ENCODE measurements around the gene ZSWIM9.
"Not testable (repeated sequence)": the region's sequence is repeated elsewhere in the genome, so short reads cannot be mapped to it uniquely, and the experiment has no call there.

The ZSWIM9 gene

DNA sequence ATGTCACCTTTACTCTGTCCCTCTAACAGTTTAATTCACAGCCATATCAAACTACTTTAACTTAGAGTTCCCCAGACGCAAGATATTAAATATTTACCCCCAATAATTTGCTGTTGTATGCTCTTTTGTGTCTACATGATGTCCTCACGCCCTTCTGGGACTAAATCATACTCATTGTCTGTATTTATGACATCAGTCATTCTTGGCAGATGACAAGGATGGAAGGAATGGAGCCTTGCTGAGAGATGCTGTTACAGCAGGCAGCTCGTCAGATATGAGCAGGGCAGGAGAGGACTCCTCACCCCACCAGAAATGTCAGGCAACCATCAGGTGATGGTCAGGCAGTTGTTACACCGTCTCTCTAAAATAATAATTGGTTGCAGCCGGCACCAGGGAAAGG lies 43.5 kb downstream of the ZSWIM9 start:
- DNase-seq (ENCODE audit: low read depth, low spot score) = no peak

DNA sequence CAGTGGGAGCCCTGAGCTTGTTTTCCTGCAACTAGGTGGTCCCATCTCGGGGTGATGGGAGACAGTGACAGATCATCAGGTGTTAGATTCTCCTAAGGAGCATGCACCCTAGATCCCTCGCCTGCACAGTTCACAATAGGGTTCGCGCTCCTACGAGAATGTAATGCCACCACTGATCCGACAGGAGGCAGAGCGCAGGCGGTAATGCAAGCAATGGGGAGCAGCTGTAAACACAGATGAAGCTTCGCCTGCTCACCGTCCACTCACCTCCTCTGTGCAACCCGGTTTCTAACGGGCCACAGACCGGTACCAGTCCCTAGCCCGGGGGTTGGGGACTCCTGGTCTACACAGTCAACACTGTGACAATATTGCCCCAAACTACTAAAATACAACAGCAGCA lies 46.5 kb downstream of the ZSWIM9 start:
- no peak for DNase-seq (ENCODE audit: low read depth, low spot score)

DNA sequence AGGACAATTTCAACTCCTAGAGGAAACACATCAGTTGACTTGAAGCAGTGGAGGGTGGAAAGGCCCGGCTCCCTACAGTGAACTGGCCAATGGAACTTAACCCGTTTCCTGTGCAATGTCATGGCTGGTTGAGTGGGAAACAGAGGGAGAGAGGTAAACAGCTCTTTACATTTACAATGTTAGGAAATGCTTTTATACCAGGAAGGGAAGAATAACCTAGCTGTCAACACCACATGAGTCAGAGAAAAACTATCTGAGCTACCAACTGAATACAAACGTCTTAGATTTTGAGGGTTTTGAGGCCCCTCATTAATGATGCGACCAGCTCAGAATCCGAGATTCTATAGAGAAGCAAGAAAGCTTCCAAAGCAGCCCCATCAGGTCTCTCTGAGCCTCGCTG lies 48.5 kb downstream of the ZSWIM9 start:
- DNase-seq (ENCODE audit: low read depth, low spot score) = no peak

DNA sequence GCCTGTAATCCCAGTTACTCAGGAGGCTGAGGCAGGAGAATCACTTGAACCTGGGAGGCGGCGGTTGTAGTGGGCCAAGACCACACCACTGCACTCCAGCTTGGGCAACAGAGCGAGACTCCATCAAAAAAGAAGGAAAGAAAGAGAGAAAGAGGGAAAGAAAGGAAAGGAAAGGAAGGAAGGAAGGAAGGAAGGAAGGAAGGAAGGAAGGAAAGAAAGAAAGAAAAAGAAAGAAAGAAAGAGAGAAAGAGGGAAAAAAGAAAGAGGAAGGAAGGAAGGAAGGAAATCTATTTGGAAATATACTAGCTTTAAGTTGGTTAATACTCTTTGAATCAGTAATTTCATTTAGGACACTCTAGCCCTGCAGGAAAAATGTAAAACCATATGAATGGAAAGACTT lies 50.3 kb downstream of the ZSWIM9 start:
- not testable (repeated sequence) for DNase-seq (ENCODE audit: low read depth, low spot score)

DNA sequence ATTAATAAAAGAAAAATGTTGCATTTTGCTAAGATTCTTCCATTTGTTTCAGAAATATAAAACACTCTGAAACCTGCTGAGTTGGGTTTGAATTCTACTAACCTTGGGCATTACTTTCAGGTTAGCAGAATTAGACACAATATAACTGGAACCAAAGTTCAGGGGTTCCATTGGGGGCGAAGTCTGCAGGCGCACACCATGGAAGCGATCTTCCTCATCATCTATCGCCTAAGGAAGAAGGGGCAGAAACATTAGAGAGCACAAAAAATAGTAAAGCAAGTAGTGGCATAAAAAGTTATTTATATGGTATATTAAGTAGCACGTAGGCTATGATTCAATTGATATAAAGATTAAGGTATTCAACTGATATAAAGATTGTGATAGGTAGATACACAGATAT lies 51.1 kb downstream of the ZSWIM9 start:
- no peak for DNase-seq (ENCODE audit: low read depth, low spot score)

DNA sequence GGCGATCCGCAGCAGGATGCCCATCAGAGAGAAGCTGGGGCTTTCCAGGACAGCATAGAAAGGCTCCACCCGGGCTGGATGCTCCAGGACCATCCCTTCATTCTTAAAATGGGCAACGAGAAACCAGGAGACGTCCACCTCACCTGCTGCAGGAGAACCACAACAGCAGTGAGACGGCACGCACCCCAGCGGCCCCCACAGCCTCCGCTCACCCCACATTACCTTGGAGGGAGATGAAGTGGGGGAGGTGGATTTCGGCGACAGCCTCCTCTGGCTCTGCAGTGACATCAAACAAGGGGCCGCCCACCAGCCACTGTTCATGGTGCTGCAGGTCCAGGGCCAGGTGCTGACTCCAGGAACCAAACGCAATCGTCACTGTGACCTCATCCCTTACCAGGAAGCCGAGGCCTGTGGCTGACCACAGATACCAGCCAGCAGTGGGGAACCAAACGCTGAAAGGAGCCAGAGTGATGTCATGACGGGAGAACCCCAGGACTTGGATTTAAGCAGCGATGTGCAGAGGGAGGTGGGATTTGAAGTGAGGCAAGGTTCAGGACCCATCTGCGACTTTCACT lies 60.2 kb downstream of the ZSWIM9 start:
- no peak for DNase-seq (ENCODE audit: low read depth, low spot score)

DNA sequence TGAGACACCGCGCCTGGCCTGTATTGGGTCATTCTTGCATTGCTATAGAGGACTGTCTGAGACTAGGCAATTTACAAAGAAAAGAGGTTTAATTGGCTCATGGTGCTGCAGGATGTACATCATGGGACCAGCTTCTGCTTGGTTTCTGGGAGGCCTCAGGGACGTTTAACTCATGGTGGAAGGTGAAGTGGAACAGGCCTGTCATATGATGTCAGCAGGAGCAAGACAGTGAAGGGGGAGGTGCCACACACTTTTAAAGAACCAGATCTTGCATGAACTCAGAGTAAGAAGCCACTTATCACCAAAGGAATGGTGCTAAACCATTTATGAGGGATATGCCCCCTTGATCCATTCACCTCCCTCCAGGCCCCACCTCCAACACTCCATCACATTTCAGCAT lies 66.6 kb downstream of the ZSWIM9 start:
- DNase-seq (ENCODE audit: low read depth, low spot score) = no peak

DNA sequence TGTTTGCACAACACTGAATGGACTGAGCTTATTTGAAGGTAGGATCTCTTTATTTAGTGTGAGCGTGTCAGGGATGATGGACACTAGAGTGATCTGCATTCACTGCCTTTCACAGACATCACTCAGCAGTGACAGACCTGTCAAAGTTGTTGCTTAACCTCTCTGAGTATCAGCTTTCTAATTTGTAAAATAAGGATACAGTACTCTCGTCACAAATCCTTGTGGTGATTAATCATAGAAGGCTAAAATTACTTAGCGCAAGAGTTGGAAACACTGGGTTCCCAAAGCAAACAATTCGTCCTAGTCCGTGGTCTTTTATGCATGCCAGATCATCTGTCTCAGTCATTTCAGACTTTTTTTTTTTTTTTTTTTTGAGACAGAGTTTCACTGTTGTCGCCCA lies 68.6 kb downstream of the ZSWIM9 start:
- no peak for DNase-seq (ENCODE audit: low read depth, low spot score)

DNA sequence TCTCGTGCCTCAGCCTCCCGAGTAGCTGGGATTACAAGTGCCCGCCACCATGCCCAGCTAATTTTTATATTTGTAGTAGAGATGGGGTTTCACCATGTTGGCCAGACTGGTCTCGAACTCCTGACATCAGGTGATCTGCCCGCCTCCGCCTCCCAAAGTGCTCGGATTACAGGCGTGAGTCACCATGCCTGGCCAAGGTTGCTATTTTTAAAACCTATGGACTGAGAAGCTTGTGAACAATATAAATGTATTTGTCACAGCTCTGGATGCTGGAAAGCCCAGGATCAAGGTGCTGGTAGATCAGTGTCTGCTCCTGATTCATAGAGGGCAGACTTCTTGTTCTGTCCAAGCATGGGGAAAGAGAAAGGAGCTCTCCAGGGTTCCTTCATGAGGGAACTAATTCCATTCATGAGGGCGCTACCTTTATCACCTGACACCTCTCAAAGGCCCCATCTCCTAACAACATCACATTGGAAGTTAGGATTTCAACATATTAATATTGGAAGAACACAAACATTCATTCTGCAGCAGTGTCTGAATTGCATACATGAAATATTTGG lies 69.2 kb downstream of the ZSWIM9 start:
- DNase-seq (ENCODE audit: low read depth, low spot score) = no peak

DNA sequence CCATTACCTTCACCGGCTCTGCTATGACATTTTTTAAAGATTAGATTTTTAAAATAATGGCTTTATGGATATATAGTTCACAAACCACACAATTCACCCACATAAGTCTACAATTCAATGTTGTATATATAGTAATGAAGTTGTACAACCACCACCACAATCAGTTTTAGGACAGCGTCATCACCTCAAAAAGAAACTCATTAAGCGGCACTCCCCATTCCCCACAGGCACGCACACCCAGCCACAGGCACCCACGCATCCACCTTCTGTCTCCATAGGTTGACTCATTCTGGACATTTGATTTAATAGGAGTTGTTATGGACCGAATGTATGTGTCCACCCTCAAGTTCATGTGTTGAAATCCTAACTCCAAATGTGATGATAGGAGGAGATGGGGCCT lies 71.3 kb downstream of the ZSWIM9 start:
- not testable (repeated sequence) for DNase-seq (ENCODE audit: low read depth, low spot score)

DNA sequence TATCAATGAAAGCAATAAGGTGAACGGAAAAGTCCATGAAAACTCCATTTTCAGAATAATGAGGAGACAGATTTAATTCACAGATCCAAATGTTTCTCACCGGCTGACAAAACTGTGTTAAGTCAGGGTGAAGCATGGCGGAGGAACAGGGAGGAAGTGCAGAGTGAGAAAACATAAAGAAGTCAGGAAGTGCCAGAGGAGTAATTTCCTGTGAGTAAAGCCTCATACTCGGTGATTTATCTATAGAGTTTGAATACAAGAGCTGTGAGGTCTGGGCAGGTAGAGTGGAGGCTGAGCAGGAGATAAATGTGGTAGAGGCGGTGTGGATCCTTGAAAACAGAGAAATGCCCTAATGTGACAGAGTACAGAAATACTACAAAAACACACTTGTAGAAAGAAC lies 73.8 kb downstream of the ZSWIM9 start:
- DNase-seq (ENCODE audit: low read depth, low spot score) = no peak

DNA sequence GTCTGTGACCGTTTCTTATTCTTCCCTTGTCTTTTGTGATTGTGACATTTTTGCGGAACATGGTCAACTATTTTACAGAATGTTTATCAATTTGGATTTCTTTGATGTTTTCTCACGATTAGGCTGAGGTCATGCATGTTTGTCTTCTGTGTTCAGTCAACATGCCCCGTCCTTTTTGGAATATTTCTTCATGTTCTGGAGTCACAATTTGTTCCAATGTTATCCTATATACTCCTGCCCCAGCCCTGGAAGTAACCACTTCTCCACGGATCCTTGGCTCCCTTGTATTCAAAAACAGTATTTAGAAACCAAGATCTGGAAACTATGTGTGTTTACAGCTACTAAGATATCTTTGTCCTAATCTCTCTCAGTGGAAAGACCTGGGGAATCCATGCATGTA lies 75.6 kb downstream of the ZSWIM9 start:
- no peak for DNase-seq (ENCODE audit: low read depth, low spot score)

DNA sequence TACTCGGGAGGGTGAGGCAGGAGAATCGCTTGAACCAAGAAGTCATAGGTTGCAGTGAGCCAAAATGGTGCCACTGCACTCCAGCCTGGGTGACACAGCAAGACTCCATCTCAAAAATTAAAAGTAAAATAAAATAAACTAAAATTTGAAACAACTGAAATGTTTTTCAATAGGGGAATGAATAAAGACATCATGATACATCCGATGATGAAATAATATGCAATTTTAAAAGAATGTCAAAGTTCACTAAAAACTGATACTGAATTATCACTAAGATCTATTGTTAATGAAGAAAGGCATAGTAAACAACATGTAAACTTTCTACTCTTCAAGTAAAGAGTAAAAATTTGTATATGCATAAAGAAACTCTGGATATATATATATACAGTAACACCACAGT lies 76.7 kb downstream of the ZSWIM9 start:
- DNase-seq (ENCODE audit: low read depth, low spot score) = no peak
